NCI-H69 (cell line): ENCODE measurements around the gene YPEL5.

Source experiments
- DNase-seq: peaks from one replicate; lab custom pipeline; 2025; lab: John Stamatoyannopoulos, UW

The YPEL5 gene

DNA sequence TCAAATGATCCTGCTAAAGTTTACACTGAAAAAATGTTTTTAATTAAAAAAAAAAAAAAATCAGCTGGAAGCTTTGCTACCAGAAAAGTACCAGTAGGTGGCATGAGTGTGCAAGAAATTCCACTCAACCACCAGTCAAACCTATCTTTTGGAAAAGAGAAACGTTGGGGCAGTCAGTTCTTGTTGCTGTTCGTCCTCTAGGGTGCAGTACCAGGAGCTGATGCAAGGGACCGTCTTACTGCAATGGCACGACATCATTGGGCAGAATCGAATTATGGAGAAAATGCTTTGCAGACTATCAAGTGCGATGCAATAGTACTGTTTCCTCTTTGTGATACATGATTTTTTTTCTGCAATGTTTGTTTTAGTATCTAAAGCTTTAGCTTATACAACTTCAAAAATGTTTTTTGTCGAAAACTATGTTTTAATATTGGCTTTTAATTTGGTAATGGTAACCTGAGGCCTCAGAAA lies 18.3 kb downstream of the YPEL5 start:
- peak; percentile 88 for DNase-seq

DNA sequence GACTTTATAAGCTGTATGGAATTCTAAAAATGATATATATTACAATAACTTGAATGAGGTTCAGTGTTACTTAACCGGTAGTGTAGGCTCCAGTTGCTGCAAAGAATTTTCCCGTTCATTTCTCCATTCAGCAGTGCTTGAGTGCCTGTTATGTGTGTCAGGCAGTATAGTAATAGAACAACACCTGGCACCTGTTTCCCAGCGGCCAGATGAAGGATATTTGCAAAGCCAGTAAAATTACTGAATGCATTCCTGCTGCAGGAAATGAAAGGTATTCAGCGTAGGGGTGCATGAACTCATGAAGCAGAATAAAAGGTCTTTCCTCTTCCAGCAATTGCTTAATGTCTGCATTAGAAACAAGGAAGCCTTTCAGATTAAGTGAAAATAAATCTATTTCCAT lies 18.8 kb downstream of the YPEL5 start:
- DNase-seq, result peak; percentile 23

DNA sequence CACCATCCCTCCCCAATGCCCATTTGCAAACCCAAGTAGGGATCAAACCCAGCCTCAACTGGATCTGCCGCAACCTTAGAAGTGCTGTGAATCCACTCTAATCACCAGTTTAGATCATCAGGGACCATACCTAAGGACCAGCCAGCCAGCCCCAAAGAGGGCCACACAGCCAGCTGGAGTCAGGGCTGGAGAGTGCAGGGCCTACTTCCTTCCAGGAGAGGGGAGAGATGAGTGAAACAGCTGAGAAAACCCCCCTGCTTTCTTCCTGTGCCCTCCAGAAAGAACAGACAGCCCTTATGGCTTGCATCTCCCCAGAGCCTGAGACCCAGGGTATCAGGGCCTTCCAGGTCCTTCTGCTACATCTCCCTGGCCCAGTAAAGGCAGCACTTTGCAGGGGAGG lies 25.8 kb downstream of the YPEL5 start:
- DNase-seq, result no peak

DNA sequence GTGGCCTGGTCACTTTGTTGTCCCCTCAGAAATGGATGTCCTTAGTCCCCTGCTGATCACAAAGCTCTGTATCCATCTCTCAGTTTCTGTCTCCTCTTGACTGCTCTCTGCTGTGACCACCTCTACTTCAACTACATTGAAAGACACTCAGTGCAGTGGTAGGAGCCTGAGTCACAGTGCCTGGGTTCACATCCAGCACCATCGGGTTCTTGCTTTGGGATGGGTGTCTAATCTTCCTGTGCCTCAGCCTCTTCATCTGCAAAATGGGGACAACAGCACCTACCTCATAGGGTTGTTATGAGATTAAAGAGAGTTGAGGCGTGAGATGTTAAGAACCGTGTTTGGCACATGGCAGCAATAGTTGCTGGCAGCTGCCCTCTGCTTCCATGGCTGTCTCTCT lies 30.6 kb downstream of the YPEL5 start:
- no peak for DNase-seq

DNA sequence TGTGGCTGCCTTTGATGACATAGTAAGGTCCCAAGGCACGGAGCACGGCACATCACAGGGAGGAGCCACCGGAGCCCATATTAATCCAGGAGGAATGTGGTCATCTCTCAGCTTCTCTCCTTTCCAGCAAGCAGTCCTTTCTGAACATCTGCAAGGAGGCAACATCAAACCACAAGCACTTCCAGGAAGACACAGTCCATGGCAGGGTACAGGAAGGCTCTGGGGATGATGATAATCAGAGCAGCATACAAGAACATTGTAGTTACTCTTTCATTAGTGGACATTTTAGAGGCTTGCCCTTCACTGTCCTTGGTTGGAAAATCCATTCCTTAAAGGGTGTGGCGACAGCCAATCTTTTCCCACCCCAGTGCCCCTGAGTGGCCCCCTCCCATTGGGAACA lies 31.1 kb downstream of the YPEL5 start:
- DNase-seq, result no peak

DNA sequence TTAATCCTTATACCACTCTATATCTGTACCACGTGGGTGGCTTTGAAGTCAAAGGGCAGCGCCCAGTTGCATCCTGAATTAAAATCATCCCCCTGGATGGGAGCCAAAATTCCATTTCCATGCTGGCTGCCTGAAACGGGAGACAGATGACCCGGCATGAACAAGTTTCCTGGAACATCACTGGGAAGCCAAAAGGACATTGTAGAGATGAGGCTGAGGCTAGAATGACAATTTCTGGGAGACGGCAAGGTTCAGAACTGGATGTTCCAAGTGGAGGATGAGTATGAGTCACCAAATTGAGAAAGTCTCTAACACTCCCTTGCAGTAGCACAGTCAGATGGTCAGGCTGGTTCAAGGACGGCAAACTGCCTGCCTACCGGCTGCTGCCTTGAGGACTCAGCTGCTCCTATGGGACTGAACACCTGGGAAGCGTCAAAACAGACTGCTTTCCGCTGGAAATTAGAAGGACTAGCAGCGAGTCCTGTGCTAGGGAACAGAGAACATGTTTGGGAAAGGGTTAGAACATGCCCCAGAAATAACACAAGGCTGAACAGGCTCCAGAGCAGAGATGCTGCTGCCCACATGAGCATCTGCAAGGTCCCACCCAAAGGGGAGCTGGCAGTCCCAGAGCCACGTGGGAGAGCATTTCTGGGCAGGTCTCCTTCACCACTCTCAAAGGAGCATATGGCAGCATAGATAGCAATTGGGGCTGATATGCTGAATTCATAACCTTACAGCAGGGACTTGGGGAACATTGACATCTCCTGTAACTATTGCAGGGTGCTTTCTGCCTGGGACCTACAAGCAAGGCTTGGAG lies 32.0 kb downstream of the YPEL5 start:
- DNase-seq, result peak; percentile 8

DNA sequence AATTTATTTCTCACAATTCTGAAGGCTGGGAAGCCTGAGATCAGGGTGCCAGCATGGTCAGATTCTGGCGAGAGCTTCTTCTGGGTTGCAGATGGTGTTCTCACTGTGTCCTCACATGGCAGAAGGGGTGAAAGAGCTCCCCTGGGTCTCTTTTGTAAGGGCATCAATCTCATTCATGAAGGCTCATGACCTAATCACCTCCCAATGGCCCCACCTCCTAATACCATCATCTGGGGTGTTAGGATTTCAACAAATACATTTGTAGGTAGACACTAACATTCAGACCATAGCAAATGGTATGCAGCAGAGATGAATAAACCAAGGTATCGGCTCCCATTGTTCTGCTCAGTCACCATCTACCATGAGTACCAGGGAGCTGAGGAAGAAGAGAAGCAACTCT lies 32.7 kb downstream of the YPEL5 start:
- DNase-seq, result no peak

DNA sequence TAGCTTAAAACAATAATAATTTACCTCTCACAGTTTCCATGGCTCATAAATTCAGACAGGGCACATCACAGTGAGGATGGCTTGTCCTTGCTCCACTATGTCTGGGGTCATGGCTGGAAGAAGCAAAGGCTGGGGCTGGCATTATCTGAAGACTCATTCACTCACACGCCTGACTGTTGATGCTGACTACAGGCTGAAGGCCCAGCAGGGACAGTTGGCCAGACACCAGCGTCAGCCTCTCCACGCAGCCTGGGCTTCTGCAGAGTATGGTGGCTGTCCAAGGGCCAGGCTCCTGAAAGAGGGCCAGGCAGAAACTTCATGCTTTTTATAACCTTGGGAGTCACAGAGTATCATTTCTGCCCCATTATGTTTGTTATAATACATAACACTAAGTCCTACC lies 33.4 kb downstream of the YPEL5 start:
- no peak for DNase-seq

DNA sequence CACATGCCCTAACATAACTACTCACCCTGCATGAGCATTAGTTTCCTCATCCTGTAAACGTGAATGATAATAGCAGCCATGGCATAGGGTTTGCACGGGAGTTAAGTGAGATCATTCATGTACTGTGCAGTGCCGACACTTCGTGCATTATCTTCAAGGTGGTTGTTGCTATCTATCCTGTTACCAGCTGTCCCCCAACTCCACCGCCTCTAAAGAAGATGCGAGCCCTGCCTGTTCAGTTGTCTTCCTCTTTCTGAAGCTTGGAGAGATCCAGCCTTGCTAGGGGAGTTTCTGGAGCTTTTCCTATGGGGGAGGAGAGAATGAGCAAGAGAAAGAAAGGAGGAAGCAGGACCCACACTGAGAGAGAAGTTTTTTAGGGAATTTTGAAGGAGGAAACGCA lies 34.4 kb downstream of the YPEL5 start:
- DNase-seq, result no peak

DNA sequence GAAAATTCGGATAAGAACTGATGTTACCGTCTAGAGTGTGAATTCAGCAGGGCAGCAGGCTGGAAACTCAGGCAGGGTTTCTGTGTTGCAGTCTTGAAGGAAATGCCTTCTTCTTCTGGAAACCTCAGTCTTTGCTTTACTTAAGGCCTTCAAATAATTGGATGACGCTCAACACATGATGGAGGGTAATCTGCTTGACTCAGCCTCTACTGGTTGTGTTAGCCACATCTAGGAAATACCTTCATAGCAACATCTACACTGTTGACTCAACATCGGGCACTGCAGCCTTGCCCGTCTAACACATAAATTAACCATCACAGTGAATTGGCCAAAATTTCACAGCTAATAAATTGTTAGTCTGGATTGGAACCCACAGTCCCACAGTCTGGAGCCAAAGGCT lies 37.2 kb downstream of the YPEL5 start:
- DNase-seq, result no peak

DNA sequence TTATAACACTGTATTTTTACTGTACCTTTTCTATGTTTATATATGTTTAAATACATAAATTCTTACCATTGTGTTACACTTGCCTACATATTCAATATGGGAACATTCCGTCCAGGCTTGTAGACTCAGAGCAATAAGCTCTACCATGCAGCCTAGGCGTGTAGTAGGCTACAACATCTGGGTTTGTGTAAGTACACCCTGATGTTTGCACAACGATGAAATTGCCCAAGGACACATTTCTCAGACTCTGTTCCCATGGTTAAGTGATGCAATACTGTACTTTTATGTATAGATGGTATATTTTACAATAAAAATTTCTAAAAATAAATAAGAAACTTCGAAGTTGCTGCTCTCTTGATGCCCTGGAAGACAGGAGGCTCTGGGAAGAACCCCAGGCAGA lies 38.4 kb downstream of the YPEL5 start:
- peak; percentile 13 for DNase-seq

DNA sequence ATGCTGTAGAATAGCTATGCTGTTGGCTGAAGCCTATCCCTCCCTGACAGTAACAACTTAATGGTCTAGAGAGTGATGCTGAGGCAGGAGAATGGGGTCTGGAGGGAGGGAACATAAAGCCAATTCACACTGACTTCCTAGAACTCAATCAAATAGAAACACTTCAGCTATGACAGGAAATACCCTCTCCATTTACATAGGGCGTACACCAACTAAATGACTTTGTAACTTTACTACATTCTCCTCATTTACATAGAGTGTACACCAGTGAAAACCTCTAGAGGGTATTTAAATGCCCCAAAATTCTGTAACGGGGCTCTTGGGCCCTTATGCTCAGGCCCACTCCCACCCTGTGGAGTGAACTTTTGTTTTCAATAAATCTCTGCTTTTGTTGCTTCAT lies 41.5 kb downstream of the YPEL5 start:
- DNase-seq, result no peak

DNA sequence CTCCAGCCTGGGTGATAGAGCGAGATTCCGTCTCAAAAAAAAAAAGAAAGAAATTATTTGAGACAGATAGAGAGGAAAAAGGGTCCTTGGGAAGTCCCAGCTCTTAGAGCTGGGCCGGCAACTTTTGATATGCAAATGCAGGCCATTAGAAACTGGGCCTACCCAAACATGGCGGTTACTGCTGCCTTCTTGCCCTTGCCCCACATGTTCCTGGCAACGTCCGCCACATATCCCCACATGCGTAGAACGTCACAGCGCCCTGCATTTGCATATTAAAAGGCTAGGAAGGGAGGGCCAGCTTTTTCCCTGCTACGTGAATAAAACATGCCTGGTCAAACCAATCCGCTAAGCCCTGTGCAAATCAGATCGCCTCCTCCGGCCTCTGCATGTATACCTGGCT lies 43.8 kb downstream of the YPEL5 start:
- no peak for DNase-seq

DNA sequence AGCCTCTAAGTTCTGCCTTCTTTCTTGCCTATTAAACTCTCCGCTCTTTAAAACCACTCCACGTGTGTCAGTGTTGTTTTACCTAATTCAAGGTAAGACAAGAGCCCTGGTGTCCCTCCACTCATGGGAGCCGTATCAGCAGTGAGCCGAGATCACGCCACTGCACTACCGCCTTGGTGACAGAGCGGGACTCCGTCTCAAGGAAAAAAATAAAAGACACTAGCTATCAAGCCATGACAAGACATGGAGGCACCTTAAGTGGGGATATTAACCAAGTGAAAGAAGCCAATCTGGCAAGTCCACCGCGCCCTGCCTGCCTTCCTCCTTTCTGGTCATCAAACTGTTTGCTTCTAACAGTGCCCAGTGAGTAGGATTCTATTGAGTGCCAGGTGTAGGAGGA lies 44.3 kb downstream of the YPEL5 start:
- DNase-seq, result no peak

DNA sequence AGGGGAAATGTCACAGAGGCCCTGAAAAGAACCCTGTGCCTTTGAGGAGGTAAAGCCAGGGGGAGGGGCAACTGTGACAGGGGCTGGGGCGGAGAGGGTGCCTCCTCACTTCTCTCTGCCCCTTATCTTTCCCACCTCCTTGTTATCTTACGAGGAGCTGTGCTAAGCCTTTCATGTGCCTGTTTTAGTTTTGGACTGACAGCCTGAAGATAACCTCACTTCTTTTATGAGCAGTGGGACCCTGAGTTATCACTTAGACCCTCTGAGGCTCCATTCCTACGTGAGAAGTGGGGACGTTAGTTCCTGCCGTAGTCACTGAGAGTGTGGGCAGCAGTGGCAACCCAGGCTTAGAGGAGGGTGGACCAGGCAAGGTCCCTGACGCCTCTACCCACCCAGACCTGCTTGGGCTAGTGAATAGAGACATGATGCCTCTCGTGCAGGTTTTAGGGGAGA lies 45.0 kb downstream of the YPEL5 start:
- DNase-seq, result no peak

DNA sequence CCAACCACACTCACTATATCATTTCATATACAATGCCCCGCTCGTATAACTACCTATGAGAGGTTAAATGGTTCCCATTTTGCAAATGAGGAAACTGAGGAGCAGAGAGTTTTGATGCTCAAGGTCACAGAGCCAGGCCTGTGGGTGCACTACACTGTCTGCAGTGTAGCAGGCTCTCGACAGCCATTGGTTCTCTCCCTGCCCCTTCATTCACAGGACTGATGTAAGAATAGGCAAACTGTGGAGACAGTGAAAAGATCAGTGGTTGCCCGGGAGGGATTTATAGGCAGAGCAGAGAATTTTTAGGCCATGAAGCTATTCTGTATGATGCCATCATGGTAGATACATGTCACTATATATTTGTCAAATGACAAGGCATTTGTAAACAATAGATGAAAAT lies 45.5 kb downstream of the YPEL5 start:
- DNase-seq, result no peak

DNA sequence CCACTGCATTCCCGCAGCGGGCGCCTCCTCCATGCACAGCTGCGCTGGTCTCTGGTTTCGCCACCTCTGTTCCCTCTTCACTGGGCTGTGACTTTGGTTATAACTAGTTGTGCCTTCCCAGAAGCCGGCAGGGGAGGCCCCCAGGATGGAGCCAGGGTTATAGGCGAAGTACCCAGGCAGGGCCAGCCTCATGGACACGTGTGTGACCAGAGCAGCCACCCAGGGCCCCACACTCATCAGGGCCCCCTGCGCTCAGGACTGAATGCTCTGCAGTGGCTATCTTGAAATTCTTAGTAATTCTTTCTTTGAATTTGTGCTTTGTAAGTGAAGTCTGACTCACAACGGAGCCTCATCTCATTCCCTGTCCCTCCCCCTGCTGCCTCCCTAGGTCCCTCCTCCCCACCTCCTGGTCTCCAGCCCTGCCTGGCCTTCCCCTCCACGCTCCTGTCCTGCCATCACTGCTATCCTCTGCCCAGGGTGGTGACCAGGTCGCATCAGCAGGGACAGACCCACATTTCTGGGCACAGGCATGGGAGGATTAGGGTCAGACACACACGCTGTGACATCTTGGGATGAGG lies 46.4 kb downstream of the YPEL5 start:
- DNase-seq, result no peak

DNA sequence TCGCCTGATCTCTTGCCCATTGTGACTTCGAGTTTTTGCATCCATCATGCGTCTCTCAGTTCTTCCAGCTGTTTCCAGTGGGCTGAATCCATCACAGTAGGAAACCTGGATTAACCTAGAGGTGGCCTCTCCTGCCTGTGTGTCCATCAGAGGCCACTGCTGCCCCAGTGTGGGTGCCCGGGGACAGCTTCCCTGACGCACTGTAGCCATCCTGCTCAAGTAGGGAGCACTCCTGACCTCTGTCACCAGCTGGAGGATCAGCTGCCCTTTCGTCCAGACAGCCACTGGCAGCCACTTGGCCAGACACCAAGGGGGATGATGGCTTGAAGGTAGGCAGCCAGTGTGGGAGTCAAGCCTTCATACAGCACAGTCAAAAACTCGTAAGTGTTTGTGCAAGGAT lies 47.6 kb downstream of the YPEL5 start:
- no peak for DNase-seq

DNA sequence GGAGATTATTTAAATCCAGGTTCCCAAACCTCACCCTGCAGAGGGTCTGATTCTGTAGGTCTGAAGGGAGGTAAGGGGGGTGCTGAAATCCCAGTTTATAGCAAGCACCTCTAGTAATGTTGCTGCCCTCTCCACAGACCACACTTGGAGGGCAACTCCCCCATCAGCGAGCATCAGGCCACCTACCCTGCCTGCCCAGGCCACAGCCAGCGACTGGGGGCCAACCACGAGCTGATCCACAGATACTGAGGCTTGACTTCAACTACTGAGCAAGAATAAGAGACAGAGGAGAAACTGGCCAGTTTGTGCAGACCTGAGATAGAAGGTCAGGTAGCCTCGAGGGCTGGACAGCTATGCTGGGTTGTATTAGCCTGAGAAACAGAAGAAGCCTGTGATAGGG lies 48.2 kb downstream of the YPEL5 start:
- no peak for DNase-seq

DNA sequence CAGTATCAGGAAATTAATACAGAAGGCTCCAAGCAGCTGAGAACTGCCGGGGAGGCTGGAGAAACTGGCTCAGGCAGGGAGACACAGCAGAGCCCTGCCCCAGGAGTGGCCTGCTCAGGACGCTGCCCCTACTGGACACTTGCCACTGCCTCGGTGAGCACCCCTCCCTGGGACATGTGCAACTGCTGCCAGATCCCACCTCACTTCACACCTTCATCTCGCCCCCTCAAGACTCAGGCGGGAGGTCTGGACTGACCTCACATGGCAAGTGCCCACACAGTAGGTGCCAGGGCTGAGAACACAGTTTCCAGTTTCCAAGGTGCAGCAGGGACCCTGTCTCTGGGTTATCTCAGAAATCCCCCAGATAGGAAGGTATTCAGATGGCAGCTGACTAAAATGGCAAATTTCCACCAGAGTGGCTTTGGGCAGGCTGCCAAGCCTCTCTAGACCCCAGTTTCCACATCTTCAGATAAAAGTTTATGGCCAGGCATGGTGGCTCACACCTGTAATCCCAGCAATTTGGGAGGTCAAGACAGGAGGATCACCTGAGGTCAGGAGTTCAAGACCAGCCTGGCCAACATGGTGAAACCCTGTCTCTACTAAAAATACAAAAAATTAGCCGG lies 50.9 kb downstream of the YPEL5 start:
- no peak for DNase-seq

DNA sequence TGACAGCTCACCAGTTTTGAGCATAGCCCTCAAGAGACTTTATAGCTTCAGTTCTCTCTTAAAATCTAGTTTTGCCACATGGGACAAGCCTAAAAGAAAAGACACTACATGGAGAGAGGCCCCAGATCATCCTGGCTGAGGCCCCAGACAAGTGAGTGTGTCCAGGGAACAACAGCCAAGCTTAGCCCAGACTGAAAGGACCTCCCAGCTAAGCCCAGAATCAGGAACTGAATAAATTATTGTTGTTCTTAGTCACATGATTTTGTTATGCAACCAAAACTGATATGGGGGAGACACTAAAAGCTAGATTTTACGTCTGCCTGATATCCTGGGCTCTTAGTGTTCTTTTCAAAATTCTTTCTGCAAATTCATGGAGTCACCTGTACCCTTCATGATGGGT lies 55.2 kb downstream of the YPEL5 start:
- no peak for DNase-seq

DNA sequence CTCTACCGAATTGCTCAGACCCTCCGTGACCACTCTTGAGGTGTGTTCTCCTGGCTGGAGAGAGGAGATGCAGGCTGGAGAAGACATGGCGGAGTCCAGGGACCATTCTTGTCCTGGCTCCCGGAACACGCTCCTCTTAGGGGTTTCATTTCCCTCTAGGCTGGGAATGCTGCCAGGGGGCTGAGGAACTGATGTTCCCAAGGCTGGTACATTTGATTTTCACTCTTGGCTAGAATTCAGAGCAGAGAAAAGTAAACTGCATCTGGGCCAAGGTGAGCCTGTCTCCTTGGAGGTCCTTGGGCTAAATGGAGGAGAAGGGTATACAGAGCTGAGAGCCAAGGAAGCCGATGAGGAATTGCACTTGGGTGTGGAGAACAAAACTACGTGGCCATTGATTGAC lies 56.3 kb downstream of the YPEL5 start:
- DNase-seq, result no peak

DNA sequence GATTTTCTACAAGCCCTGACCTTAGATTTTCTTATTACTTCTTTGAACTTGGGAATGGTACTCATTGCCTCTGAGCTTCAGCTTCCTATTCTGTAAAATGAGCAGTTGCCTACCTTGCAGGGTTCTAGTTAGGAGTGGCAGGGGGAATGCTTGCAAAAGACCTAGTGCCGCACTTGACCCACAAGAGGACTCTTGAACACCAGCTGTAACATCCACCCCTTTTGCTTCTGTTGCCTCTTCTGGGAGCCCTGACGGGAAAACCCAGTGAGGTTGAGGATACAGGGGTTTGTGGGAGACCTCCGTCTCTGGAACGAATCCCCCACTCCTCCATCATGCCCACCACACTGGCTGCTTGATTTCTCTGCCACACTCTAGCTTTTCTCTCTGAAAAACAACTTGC lies 57.5 kb downstream of the YPEL5 start:
- DNase-seq, result no peak
